ENCODE data around the gene CLSTN2. TPM values are rescaled to one million over a fixed set of nuclear protein-coding genes. Genes with fewer than 3 reads are reported as not detected.

Gene CLSTN2
- total RNA-seq, 1 donor = 7.3 TPM

DNA sequence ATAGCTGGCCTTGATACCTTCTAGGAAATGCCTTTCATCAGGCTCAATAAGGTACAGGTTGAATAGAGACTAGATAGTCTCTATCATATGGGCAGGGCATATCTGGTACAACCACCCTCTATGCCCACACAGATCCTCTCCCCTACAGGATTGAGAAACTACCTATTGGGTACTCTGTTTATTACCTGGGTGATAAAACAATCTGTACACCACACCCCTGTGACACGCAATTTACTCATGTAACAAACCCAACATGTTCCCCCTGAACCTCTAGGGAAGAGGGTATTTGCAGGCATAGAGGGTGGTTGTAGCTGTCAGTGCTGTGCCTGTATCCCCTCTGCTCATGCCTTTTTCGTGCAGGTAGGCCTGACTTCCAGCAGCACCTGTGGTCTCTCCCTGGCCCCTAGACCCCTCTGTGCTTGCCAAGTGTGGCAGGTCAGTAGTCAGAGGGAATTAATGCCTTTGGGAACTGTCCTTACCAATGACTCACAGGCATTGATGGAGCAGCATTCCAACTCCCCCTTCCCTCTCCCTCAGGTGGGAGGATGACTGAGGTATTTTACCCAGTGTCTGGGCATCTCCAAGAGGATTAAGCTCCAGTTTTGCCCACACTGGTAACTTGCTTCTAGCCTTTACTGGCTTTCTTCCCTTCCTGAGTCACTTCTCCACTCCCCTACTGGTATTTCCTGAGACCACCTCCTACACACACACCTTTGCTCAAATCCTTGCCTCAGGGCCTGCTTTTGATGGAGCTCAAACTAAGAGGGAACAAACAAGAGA, 18.3 kb downstream of the CLSTN2 start:
- no peak overlapping the region for H3K4me3 ChIP-seq (ENCODE audit: low read depth, low read length)
- no peak for DNase-seq (ENCODE audit: low read depth)
- TF ChIP-seq, protein P1, sequence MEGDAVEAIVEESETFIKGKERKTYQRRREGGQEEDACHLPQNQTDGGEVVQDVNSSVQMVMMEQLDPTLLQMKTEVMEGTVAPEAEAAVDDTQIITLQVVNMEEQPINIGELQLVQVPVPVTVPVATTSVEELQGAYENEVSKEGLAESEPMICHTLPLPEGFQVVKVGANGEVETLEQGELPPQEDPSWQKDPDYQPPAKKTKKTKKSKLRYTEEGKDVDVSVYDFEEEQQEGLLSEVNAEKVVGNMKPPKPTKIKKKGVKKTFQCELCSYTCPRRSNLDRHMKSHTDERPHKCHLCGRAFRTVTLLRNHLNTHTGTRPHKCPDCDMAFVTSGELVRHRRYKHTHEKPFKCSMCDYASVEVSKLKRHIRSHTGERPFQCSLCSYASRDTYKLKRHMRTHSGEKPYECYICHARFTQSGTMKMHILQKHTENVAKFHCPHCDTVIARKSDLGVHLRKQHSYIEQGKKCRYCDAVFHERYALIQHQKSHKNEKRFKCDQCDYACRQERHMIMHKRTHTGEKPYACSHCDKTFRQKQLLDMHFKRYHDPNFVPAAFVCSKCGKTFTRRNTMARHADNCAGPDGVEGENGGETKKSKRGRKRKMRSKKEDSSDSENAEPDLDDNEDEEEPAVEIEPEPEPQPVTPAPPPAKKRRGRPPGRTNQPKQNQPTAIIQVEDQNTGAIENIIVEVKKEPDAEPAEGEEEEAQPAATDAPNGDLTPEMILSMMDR (IDR thresholded peaks at IDR 0.05; ENCODE audit: insufficient read depth, low read depth, low read length) = no peak

DNA sequence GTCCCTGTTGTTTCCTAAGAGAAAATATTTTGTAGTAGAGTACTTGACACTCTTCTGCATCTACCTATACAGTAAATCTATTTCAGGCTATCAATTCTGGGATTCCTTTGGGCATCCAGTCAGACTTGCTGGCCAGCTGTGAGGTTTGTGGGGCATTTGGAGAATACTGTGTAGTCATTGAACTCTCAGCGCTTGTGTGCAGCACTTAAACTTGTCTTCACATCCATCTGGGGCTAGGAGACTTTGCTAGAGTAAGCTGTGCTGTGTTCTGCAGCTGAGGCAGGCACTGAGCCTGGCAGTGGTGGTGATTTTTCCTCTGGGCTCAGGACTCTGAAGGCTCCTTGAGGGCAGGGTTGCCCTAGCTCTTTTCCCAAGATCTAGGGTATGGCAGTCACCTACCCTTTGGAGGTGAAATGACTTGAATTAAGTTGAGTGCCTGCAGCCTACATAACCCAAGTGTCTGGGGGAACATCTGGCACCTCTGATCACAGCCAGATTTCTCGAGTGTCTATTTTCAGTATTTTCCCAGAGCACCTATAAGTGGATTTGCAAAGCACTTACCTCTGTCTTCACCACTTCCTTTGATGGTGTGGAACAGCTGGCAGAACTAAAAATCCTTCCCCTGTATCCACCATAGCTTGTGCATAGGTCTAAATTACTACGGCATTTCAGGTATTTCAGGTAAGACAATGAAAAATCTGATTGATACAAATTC, 19.3 kb downstream of the CLSTN2 start:
- H3K4me3 ChIP-seq (ENCODE audit: low read depth, low read length) = no peak overlapping the region
- TF ChIP-seq, protein P1 (IDR thresholded peaks at IDR 0.05; ENCODE audit: insufficient read depth, low read depth, low read length) = no peak
- DNase-seq (ENCODE audit: low read depth) = no peak

DNA sequence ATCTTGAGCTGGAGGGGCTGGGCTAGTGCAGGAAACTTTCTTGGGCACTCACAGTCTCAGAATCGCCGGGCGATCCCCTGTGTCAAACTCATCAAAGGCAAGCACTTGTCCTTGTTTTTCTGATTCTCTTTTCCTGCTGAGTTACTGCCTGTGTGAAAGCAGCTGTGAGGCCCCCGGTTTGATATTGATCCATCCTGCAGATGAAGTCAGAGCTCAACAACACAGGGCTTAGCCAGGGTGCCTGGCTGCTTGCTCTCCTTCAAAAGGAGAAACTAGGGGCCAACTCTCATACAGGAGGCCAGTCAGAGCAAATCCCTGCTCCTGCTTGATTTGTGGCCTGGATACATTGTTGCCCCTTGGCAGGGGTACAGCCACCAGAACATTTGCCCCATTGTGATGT, 22.9 kb downstream of the CLSTN2 start:
- H3K4me3 ChIP-seq (ENCODE audit: low read depth, low read length) = no peak overlapping the region
- no peak for DNase-seq (ENCODE audit: low read depth)
- TF ChIP-seq, protein P1 (IDR thresholded peaks at IDR 0.05; ENCODE audit: insufficient read depth, low read depth, low read length) = no peak

DNA sequence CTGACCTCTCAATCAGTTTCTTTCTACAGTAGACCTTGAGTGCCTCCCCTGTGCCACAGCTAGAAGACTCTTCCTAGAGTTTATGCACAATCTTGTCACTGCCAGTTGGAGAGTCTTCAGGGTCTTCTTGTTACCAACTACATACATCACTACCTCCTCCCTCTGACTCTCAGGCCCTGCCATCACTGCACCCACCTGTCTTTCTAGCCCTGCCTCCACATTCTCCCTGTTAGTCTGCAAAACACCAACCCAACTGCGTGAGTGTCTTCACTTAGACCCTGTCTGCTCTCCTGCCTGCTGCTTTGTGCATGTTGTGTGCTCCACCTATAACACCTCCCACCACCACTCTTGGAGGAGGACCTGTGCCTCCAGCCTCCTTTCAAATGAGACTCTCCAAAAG, 34.4 kb downstream of the CLSTN2 start:
- TF ChIP-seq, protein P1 (IDR thresholded peaks at IDR 0.05; ENCODE audit: insufficient read depth, low read depth, low read length) = no peak
- no peak overlapping the region for H3K4me3 ChIP-seq (ENCODE audit: low read depth, low read length)

DNA sequence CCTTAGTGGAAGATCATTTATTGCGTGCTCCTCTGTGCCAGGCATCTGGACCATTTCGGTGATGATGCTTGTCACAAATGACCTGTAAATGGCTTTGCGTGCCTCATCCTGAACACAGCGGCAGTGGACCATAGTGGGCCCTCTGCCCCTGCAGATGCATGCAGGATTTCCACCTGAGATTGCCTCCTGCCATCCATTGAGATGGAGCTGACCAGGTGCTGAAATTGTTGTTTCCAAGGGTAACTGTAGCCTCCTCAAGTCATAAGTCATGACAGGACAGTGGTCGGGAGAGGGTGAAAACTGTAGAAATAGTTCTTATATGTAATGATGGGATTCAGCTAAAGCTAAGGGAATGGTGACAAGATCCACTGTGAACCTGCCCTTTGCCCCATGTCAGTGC, 35.5 kb downstream of the CLSTN2 start:
- no peak for DNase-seq (ENCODE audit: low read depth)
- TF ChIP-seq, protein P1 (IDR thresholded peaks at IDR 0.05; ENCODE audit: insufficient read depth, low read depth, low read length) = no peak
- no peak overlapping the region for H3K4me3 ChIP-seq (ENCODE audit: low read depth, low read length)

More for the DNA sequence above, 34.4 kb downstream of the CLSTN2 start:
- no peak for DNase-seq (ENCODE audit: low read depth)

DNA sequence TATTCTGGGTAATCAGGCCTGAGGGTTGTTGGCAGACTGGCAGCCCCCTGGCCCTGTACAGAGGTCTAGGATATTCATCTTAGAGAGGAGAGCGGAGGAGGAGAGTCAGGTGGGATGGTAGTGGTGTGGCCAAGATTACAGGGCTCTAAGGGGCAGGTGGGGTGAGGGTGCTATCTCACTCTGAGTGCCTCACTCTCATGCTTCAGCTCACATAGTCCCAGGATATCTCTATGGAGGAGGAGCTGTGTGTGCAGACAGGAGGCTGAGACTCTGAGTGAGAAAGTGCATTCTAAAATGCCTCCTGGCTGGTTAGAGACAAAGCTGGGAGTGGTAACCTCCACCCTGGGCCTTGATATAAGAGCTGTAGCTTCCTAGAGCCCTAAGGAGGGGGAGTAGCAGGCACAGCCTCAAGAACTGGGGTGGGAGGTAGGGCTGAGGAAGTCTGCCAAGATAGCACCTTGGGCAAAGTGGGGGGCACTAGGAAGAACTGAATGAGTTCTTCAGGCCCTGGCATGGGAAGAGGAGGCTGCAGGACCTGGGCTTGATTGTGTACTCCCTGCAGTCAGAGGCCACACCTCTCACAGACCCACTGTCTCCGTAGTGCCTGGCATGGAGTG, 39.9 kb downstream of the CLSTN2 start:
- H3K4me3 ChIP-seq (ENCODE audit: low read depth, low read length) = no peak overlapping the region
- no peak for DNase-seq (ENCODE audit: low read depth)
- TF ChIP-seq, protein P1 (IDR thresholded peaks at IDR 0.05; ENCODE audit: insufficient read depth, low read depth, low read length) = no peak

All from fibroblast of villous mesenchyme (primary cell).